GM12878 (cell line): Measurements from ENCODE around the gene FSHR. TPM values are rescaled to one million over a fixed set of nuclear protein-coding genes. Genes with fewer than 3 reads are reported as not detected.

Source experiments
- ATAC-seq: fragments of 200-7000 bp; cut with Tn5 transposase; 3 replicates; pipeline ENCODE4 v1.9.1; 2020; ENCODE audit warnings: mild to moderate bottlenecking, moderate library complexity
- BruUV-seq: library from RNA; stranded (reverse); fragments of 400-500 nt; replicated peaks from 2 replicates; lab custom pipeline; 2021; lab: Mats Ljungman, UMichigan
- CTCF ChIA-PET: fragments of 300-600 bp; sonication (Branson Sonifier 250); formaldehyde crosslinking; extraction: SDS; loops from one replicate; lab custom pipeline; 2021; ENCODE audit warnings: inconsistent platforms; lab: Yijun Ruan, JAX
- POLR2A ChIA-PET: fragments of 350-600 bp; formaldehyde crosslinking; extraction: SDS; loops from one replicate; lab custom pipeline; 2021; ENCODE audit warnings: inconsistent platforms; lab: Charles Lee
- RAD21 ChIA-PET: fragments of 300-600 bp; sonication (Branson Sonifier 250); formaldehyde crosslinking; loops from one replicate; lab custom pipeline; 2023; ENCODE audit warnings: antibody characterized with exemption; ENCODE audit not compliant: unreplicated experiment; lab: Charles Lee
- SMC1A ChIA-PET: fragments of 300-600 bp; sonication (Branson Sonifier 250); formaldehyde crosslinking; loops from one replicate; lab custom pipeline; 2023; ENCODE audit not compliant: unreplicated experiment, uncharacterized antibody; lab: Charles Lee
- DNase-seq: peaks from one replicate; pipeline ENCODE4 v3.0.0-alpha.2; 2011; ENCODE audit warnings: low read depth, low spot score
- FAIRE-seq: peaks from 3 replicates; lab custom pipeline; 2011; peaks lifted over from hg19 to GRCh38; lab: Jason Lieb, UNC
- H2AFZ ChIP-seq: 2 replicates; pipeline ENCODE4 v1.6.0; 2011; ENCODE audit warnings: low read depth, low read length, control low read depth; ENCODE audit not compliant: control insufficient read depth
- H3K27ac ChIP-seq: 2 replicates; pipeline ENCODE4 v1.5.1; 2011; ENCODE audit warnings: control low read depth; ENCODE audit not compliant: control insufficient read depth, insufficient read depth
- H3K27me3 ChIP-seq, 2 experiments: replicated peaks in 1 of 2; 2 replicates each; pipeline versions ENCODE4 v1.6.0 to v1.6.1; 2011; ENCODE audit warnings: low read length in 1 of 2; ENCODE audit not compliant: control insufficient read depth in 2 of 2, insufficient read depth in 2 of 2
- H3K36me3 ChIP-seq, 2 experiments: 2 replicates each; pipeline ENCODE4 v1.5.1; 2011; ENCODE audit warnings: low read length in 1 of 2; ENCODE audit not compliant: control insufficient read depth in 2 of 2, insufficient read depth in 2 of 2
- H3K4me1 ChIP-seq: 2 replicates; pipeline ENCODE4 v1.6.1; 2011; ENCODE audit warnings: mild to moderate bottlenecking, low read length, moderate library complexity, mixed read lengths; ENCODE audit not compliant: control insufficient read depth, insufficient read depth
- H3K4me2 ChIP-seq: 2 replicates; pipeline ENCODE4 v1.6.0; 2011; ENCODE audit warnings: control low read depth; ENCODE audit not compliant: control insufficient read depth, insufficient read depth
- H3K4me3 ChIP-seq: fragments of 200-600 bp; sonication (generic); 2 replicates; pipeline ENCODE4 v1.5.1; 2016
- H3K79me2 ChIP-seq: 2 replicates; pipeline ENCODE4 v1.6.0; 2011; ENCODE audit warnings: low read length; ENCODE audit not compliant: control insufficient read depth, insufficient read depth
- H3K9ac ChIP-seq: 2 replicates; pipeline ENCODE4 v1.8.0; 2011; ENCODE audit warnings: low read length, control low read depth, mixed read lengths; ENCODE audit not compliant: control insufficient read depth, insufficient read depth
- H3K9me3 ChIP-seq: replicated peaks from 3 replicates; pipeline ENCODE4 v1.5.1; 2011; ENCODE audit warnings: mild to moderate bottlenecking, low read length; ENCODE audit not compliant: control insufficient read depth, insufficient read depth
- H4K20me1 ChIP-seq: 2 replicates; pipeline ENCODE4 v1.6.0; 2011; ENCODE audit not compliant: control insufficient read depth, insufficient read depth
- ATF7 ChIP-seq: fragments of 450-650 bp; IDR thresholded peaks from 2 replicates; pipeline ENCODE4 v1.6.1; 2016; ENCODE audit warnings: low read depth, mild to moderate bottlenecking
- BCLAF1 ChIP-seq: fragments of 450-650 bp; IDR thresholded peaks from 2 replicates; pipeline ENCODE4 v1.6.1; 2017; ENCODE audit warnings: antibody characterized with exemption, mild to moderate bottlenecking, moderate library complexity
- CEBPB ChIP-seq, 2 experiments: fragments of 150-350 bp in 1 of 2; IDR thresholded peaks; 2 replicates each; pipeline ENCODE4 v1.6.1; 2012 to 2014; ENCODE audit warnings: low read depth in 2 of 2, low read length in 2 of 2, borderline replicate concordance in 1 of 2, inconsistent platforms in 1 of 2
- CHD1 ChIP-seq: IDR thresholded peaks from 2 replicates; pipeline ENCODE4 v1.6.1; 2012; ENCODE audit warnings: low read depth, low read length, improper control_type of control experiment
- FOXK2 ChIP-seq: fragments of 450-650 bp; IDR thresholded peaks from 2 replicates; pipeline ENCODE4 v1.6.1; 2017; ENCODE audit warnings: mild to moderate bottlenecking, moderate library complexity
- HCFC1 ChIP-seq: fragments of 150-350 bp; IDR thresholded peaks from 2 replicates; pipeline ENCODE4 v1.6.1; 2014; ENCODE audit warnings: low read length
- IKZF2 ChIP-seq, 2 experiments: fragments of 450-650 bp; IDR thresholded peaks; 2 replicates each; pipeline ENCODE4 v1.6.1; 2017; ENCODE audit warnings: mild to moderate bottlenecking in 2 of 2, moderate library complexity in 2 of 2
- NFXL1 ChIP-seq: fragments of 450-650 bp; IDR thresholded peaks from 2 replicates; pipeline ENCODE4 v1.6.1; 2017; ENCODE audit warnings: antibody characterized with exemption, mild to moderate bottlenecking, borderline replicate concordance
- TCF12 ChIP-seq: IDR thresholded peaks from 2 replicates; pipeline ENCODE4 v1.6.1; 2011; ENCODE audit warnings: low read depth, mild to moderate bottlenecking, low read length
- ZNF217 ChIP-seq: fragments of 450-650 bp; IDR thresholded peaks from 2 replicates; pipeline ENCODE4 v1.6.1; 2017; ENCODE audit warnings: antibody characterized with exemption, mild to moderate bottlenecking
- ZNF622 ChIP-seq: fragments of 450-650 bp; IDR thresholded peaks from 2 replicates; pipeline ENCODE4 v1.6.1; 2017; ENCODE audit warnings: mild to moderate bottlenecking, inconsistent platforms
- WGBS: methylation state at CpG from one replicate; pipeline ENCODE4 v1.1.6; 2016; ENCODE audit warnings: low lambda C conversion rate; ENCODE audit not compliant: insufficient replicate concordance, insufficient coverage; ENCODE audit errors: missing lambda C conversion rate; 5-methylcytosine and 5-hydroxymethylcytosine counted together
- in situ Hi-C: fragments of 300-500 bp; cut with MboI; formaldehyde crosslinking; loops from 9 replicates; pipeline ENCODE4 v1.14.3; 2018; ENCODE audit warnings: mixed read lengths
- intact Hi-C: fragments of 100-400 bp; cut with micrococcal nuclease; formaldehyde crosslinking; loops from one replicate; pipeline ENCODE4 v1.14.2; 2022; ENCODE audit not compliant: unreplicated experiment
- polyA plus RNA-seq, 11 experiments: library from polyadenylated mRNA; depleted of rRNA in 4 of 11; unstranded in 6 of 11; stranded (reverse) in 5 of 11; fragments of >200 nt; fragmentation: Nextera tagmentation in 4 of 11; fragmentation: Illumina TruSeq in 1 of 11; extraction: Ambion mirVana in 4 of 11; extraction: Trizol in 1 of 11; gene quantifications; 1 replicate in 1 of 11; 2 replicates in 10 of 11; pipeline versions ENCODE4 v1.2.1 to v1.2.3, GENCODE V29; 2011 to 2016; ENCODE audit warnings: inconsistent platforms in 2 of 11, missing spikeins in 2 of 11, low read depth in 1 of 11
- total RNA-seq, 4 experiments: library from RNA; depleted of rRNA in 3 of 4; stranded (reverse); fragments of >200 nt in 3 of 4; fragmentation: Illumina TruSeq in 1 of 4; extraction: Trizol in 1 of 4; gene quantifications; 2 replicates each; pipeline versions ENCODE4 v1.2.1 to v1.2.3, GENCODE V29; 2013 to 2021
- TF ChIP-seq, protein P1 (sequence below): fragments of 450-650 bp; formaldehyde crosslinking; IDR thresholded peaks from 2 replicates; pipeline ENCODE4 v1.4.0; 2022; ENCODE audit warnings: mild to moderate bottlenecking, moderate library complexity

The FSHR gene
- total and polyA plus RNA-seq, 10 of the 15 experiments (the other 5 are each of a cell fraction or from before 2014, with no cell fraction given): not detected

DNA sequence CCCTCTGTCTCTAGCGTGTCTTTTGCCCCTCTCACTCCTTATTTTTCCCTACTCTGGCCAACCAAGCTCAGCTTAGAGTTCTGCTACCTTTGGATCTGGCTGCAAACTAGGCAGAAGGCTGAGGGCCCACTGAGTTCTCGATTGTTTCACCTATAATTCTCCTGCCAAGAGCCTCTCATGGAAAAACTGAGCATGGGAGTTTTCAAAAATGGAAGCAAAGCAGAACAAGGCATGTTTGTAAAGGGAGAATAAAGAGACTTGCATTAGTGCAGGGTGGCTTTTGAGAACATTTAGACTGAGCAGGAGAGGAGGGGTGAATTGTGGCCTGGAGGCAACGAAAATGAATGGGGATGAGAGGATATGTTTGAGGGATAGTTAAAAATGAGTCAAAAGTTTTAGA lies 45.9 kb downstream of the FSHR start:
- intact Hi-C loops (no loop called here), in situ Hi-C loops (no loop called here)
- no peak for ATAC-seq
- no peak for DNase-seq
- BruUV-seq: no TSS peak
- TF ChIP-seq CHD1 (no peak), ZNF217 (no peak), FOXK2 (no peak), ZNF622 (no peak)
- no peaks in the 10 kb centered on the region for H3K9me3 ChIP-seq
- FAIRE-seq: no peak
- H3K4me3 ChIP-seq: no peak overlapping the region
- H3K4me2 ChIP-seq: no peak overlapping the region
- no peak overlapping the region for H3K9ac ChIP-seq
- ChIA-PET CTCF (no interaction called here), RAD21 (no interaction called here), POLR2A (no interaction called here), SMC1A (no interaction called here)
- no peaks in the 10 kb centered on the region for H3K36me3 ChIP-seq
- WGBS: 0% methylated on average over 3 of the region's 3 CpGs
- no peaks in the 10 kb centered on the region for H4K20me1 ChIP-seq
- H2AFZ ChIP-seq: no peak overlapping the region
- H3K27ac ChIP-seq: no peak overlapping the region
- no peaks in the 10 kb centered on the region; a peak in 1 of 4 replicates for H3K27me3 ChIP-seq
- H3K79me2 ChIP-seq: no peaks in the 10 kb centered on the region
- no peaks in the 10 kb centered on the region for H3K4me1 ChIP-seq

DNA sequence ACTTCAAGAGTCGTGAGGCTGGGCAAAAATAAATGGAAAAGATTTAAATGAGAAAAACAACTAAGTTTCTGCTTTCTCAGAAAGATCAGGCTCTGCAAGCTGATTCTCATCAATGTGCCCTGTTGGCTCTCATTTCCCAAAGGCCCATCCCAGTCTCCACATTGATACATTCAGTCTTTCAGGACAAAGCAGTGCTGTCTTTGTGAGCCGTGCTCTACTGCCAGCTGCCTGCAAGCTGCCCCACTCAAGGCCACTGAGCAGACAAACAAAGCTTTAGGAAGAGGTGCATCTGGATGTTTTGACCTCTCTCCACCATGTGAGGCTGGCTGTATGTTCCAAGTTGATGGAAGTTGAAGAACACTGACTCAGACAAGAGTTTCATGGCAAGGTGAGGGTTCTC lies 48.8 kb downstream of the FSHR start:
- DNase-seq: no peak
- Histone ChIP-seq H3K4me1 (no peaks in the 10 kb centered on the region), H3K9me3 (no peaks in the 10 kb centered on the region), H4K20me1 (no peaks in the 10 kb centered on the region), H3K27me3 (no peaks in the 10 kb centered on the region; a peak in 1 of 4 replicates), H3K4me2 (no peak overlapping the region), H2AFZ (no peak overlapping the region), H3K4me3 (no peak overlapping the region), H3K36me3 (no peaks in the 10 kb centered on the region), H3K9ac (no peak overlapping the region), H3K27ac (no peak overlapping the region), H3K79me2 (no peaks in the 10 kb centered on the region)
- in situ Hi-C loops (no loop called here), intact Hi-C loops (no loop called here)
- FAIRE-seq: no peak
- no TSS peak for BruUV-seq
- ChIA-PET POLR2A (no interaction called here), CTCF (no interaction called here), RAD21 (no interaction called here), SMC1A (no interaction called here)
- WGBS: 3% methylated on average over 2 of the region's 2 CpGs
- ATAC-seq: no peak
- TF ChIP-seq, protein P1, sequence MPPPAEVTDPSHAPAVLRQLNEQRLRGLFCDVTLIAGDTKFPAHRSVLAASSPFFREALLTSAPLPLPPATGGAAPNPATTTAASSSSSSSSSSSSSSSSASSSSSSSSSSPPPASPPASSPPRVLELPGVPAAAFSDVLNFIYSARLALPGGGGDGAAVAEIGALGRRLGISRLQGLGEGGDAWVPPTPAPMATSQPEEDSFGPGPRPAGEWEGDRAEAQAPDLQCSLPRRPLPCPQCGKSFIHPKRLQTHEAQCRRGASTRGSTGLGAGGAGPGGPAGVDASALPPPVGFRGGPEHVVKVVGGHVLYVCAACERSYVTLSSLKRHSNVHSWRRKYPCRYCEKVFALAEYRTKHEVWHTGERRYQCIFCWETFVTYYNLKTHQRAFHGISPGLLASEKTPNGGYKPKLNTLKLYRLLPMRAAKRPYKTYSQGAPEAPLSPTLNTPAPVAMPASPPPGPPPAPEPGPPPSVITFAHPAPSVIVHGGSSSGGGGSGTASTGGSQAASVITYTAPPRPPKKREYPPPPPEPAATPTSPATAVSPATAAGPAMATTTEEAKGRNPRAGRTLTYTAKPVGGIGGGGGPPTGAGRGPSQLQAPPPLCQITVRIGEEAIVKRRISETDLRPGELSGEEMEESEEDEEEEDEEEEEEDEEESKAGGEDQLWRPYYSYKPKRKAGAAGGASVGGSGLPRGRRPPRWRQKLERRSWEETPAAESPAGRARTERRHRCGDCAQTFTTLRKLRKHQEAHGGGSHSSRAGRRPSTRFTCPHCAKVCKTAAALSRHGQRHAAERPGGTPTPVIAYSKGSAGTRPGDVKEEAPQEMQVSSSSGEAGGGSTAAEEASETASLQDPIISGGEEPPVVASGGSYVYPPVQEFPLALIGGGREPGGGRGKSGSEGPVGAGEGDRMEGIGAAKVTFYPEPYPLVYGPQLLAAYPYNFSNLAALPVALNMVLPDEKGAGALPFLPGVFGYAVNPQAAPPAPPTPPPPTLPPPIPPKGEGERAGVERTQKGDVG (CRISPR knock-in tag): no peak
- no peak for TF ChIP-seq TCF12
- TF ChIP-seq BCLAF1: no peak
- no peak for TF ChIP-seq IKZF2 (IDR thresholded peaks at IDR 0.05)
- TF ChIP-seq ATF7: no peak
- TF ChIP-seq NFXL1: no peak
- TF ChIP-seq CEBPB (IDR thresholded peaks at IDR 0.05; ENCODE audit: borderline replicate concordance in 1 of 2, low read depth in 2 of 2, low read length in 2 of 2): no peak
- no peak for TF ChIP-seq HCFC1
